ENCODE results near the gene DYNC1I2.
"Not testable (repeated sequence)": the region's sequence is repeated elsewhere in the genome, so short reads cannot be mapped to it uniquely, and the experiment has no call there.

The DYNC1I2 gene

GRCh38 chr2:171712051-171712450 lies 24.8 kb downstream of the DYNC1I2 start:
- DNase-seq, result no peak

GRCh38 chr2:171718720-171719119 lies 31.5 kb downstream of the DYNC1I2 start:
- no peak for DNase-seq

- no peak for DNase-seq
These were observed 32.4 kb downstream of the DYNC1I2 start for GRCh38 chr2:171719660-171720059.

- DNase-seq, result peak in 16 of 51 donors; percentile 1 to 36 (median 18)
These were observed 36.7 kb downstream of the DYNC1I2 start for GRCh38 chr2:171723716-171724683.

- DNase-seq, result no peak
These were observed 39.7 kb downstream of the DYNC1I2 start for GRCh38 chr2:171726847-171727450.

- DNase-seq, result no peak
These were observed 42.0 kb downstream of the DYNC1I2 start for GRCh38 chr2:171728989-171729951.

- no peak for DNase-seq
These were observed 42.7 kb downstream of the DYNC1I2 start for GRCh38 chr2:171729952-171730317.

- DNase-seq, result no peak
These were observed 48.9 kb downstream of the DYNC1I2 start for GRCh38 chr2:171735991-171736710.

- no peak for DNase-seq
These were observed 53.9 kb downstream of the DYNC1I2 start for GRCh38 chr2:171741189-171741588.

- no peak for DNase-seq
These were observed 55.5 kb downstream of the DYNC1I2 start for GRCh38 chr2:171742760-171743159.

- DNase-seq, result no peak
These were observed 57.9 kb downstream of the DYNC1I2 start for GRCh38 chr2:171745141-171745540.

GRCh38 chr2:171745806-171746205 lies 58.5 kb downstream of the DYNC1I2 start:
- no peak for DNase-seq

- DNase-seq, result no peak
These were observed 60.1 kb downstream of the DYNC1I2 start for GRCh38 chr2:171747371-171747770.

- no peak for DNase-seq
These were observed 67.1 kb downstream of the DYNC1I2 start for GRCh38 chr2:171754254-171754939.

- DNase-seq, result not testable (repeated sequence)
These were observed 71.5 kb downstream of the DYNC1I2 start for GRCh38 chr2:171758762-171759161.

GRCh38 chr2:171761176-171761575 lies 73.9 kb downstream of the DYNC1I2 start:
- not testable (repeated sequence) for DNase-seq

- DNase-seq, result no peak
These were observed 75.8 kb downstream of the DYNC1I2 start for GRCh38 chr2:171762879-171763573.

GRCh38 chr2:171763602-171764001 lies 76.3 kb downstream of the DYNC1I2 start:
- DNase-seq, result no peak

GRCh38 chr2:171771463-171771862 lies 84.2 kb downstream of the DYNC1I2 start:
- no peak for DNase-seq

GRCh38 chr2:171772373-171772772 lies 85.1 kb downstream of the DYNC1I2 start:
- no peak for DNase-seq
